GM19240 (cell line): ENCODE data around the gene PIGL.
"Not testable (repeated sequence)": the region's sequence is repeated elsewhere in the genome, so short reads cannot be mapped to it uniquely, and the experiment has no call there.

Experiments
- DNase-seq: peaks from one replicate; pipeline ENCODE4 v3.0.0; 2011; ENCODE audit warnings: low spot score; ENCODE audit not compliant: insufficient read length

The PIGL gene

GRCh38 chr17:16216341-16217001 is 539 bp upstream of the PIGL start:
- not testable (repeated sequence) for DNase-seq

- no peak for DNase-seq
Measured at GRCh38 chr17:16222406-16222805, 5.4 kb downstream of the PIGL start.

- DNase-seq, result not testable (repeated sequence)
Measured at GRCh38 chr17:16229912-16230561, 13.0 kb downstream of the PIGL start.

GRCh38 chr17:16232391-16232790 is 15.4 kb downstream of the PIGL start:
- no peak for DNase-seq

GRCh38 chr17:16239931-16240330 is 22.9 kb downstream of the PIGL start:
- DNase-seq, result no peak

- DNase-seq, result no peak
Measured at GRCh38 chr17:16241906-16242399, 24.9 kb downstream of the PIGL start.

GRCh38 chr17:16243385-16243784 is 26.4 kb downstream of the PIGL start:
- no peak for DNase-seq

- DNase-seq, result no peak
Measured at GRCh38 chr17:16243801-16244567, 27.0 kb downstream of the PIGL start.

- no peak for DNase-seq
Measured at GRCh38 chr17:16247586-16247984, 30.6 kb downstream of the PIGL start.

GRCh38 chr17:16250635-16251034 is 33.6 kb downstream of the PIGL start:
- DNase-seq, result no peak

- DNase-seq, result no peak
Measured at GRCh38 chr17:16251043-16251442, 34.0 kb downstream of the PIGL start.

GRCh38 chr17:16251556-16251955 is 34.5 kb downstream of the PIGL start:
- no peak for DNase-seq

- DNase-seq, result no peak
Measured at GRCh38 chr17:16254773-16255400, 37.9 kb downstream of the PIGL start.

- no peak for DNase-seq
Measured at GRCh38 chr17:16255481-16255921, 38.5 kb downstream of the PIGL start.

- no peak for DNase-seq
Measured at GRCh38 chr17:16258901-16259300, 41.9 kb downstream of the PIGL start.

- DNase-seq, result no peak
Measured at GRCh38 chr17:16259926-16260325, 42.9 kb downstream of the PIGL start.

GRCh38 chr17:16261049-16261448 is 44.0 kb downstream of the PIGL start:
- DNase-seq, result no peak

GRCh38 chr17:16262201-16262600 is 45.2 kb downstream of the PIGL start:
- no peak for DNase-seq

GRCh38 chr17:16267174-16267573 is 50.2 kb downstream of the PIGL start:
- DNase-seq, result no peak

- DNase-seq, result no peak
Measured at GRCh38 chr17:16269658-16270057, 52.6 kb downstream of the PIGL start.

GRCh38 chr17:16272111-16272840 is 55.3 kb downstream of the PIGL start:
- DNase-seq, result no peak
